Upper lobe of left lung (tissue), 6 donors: Measurements from ENCODE around the gene KLHL4. TPM values are rescaled to one million over a fixed set of nuclear protein-coding genes. Genes with fewer than 3 reads are reported as not detected.
"Not testable (repeated sequence)": the region's sequence is repeated elsewhere in the genome, so short reads cannot be mapped to it uniquely, and the experiment has no call there.

ENCODE experiments used
- ATAC-seq, 2 donors: fragments of 200-7000 bp; cut with Tn5 transposase; one replicate each; pipeline ENCODE4 v1.9.1; 2022; ENCODE audit warnings: mild to moderate bottlenecking in 2 of 2, moderate library complexity in 2 of 2; ENCODE audit not compliant: low FRiP score in 2 of 2
- DNase-seq, 2 donors: peaks; one replicate each; pipeline ENCODE4 v3.0.0-alpha.2; 2019 to 2020
- H3K27ac ChIP-seq, 4 donors: fragments of 200-600 bp; sonication (generic); one replicate each; pipeline ENCODE4 v1.5.1; 2016 to 2019
- H3K27me3 ChIP-seq, 4 donors: fragments of 200-600 bp; sonication (generic); one replicate each; pipeline ENCODE4 v1.5.1; 2017 to 2019
- H3K36me3 ChIP-seq, 4 donors: fragments of 200-600 bp; sonication (generic); one replicate each; pipeline ENCODE4 v1.5.1; 2016 to 2019
- H3K4me1 ChIP-seq, 4 donors: fragments of 200-600 bp; sonication (generic); one replicate each; pipeline ENCODE4 v1.5.1; 2018 to 2019
- H3K4me3 ChIP-seq, 4 donors: fragments of 200-600 bp; sonication (generic); one replicate each; pipeline ENCODE4 v1.5.1; 2017 to 2019; ENCODE audit warnings: mild to moderate bottlenecking in 2 of 4, moderate library complexity in 1 of 4
- H3K9me3 ChIP-seq, 4 donors: fragments of 200-600 bp; sonication (generic); one replicate each; pipeline ENCODE4 v1.5.1; 2018 to 2019
- CTCF ChIP-seq, 6 experiments: fragments of 450-650 bp in 4 of 6; fragments of 200-600 bp in 2 of 6; sonication (generic) in 2 of 6; IDR thresholded peaks; one replicate each; pipeline ENCODE4 v1.5.1; 2016 to 2019; ENCODE audit warnings: antibody characterized with exemption in 6 of 6
- EP300 ChIP-seq, 4 donors: sonication (generic); formaldehyde crosslinking; IDR thresholded peaks; one replicate each; pipeline ENCODE4 v1.5.1; 2017; ENCODE audit warnings: antibody characterized with exemption in 4 of 4, control low read depth in 2 of 4
- POLR2A ChIP-seq, 4 donors: fragments of 450-650 bp; IDR thresholded peaks; one replicate each; pipeline ENCODE4 v1.5.1; 2016 to 2017; ENCODE audit warnings: antibody characterized with exemption in 4 of 4, mild to moderate bottlenecking in 2 of 4
- POLR2AphosphoS5 ChIP-seq, 2 donors: sonication (generic); formaldehyde crosslinking; IDR thresholded peaks; one replicate each; pipeline ENCODE4 v1.5.1; 2017; ENCODE audit warnings: antibody characterized with exemption in 2 of 2
- WGBS, 2 donors: methylation state at CpG; one replicate each; pipeline ENCODE4 v1.1.5; 2017 to 2018; 5-methylcytosine and 5-hydroxymethylcytosine counted together
- total RNA-seq, 6 donors: library from RNA; depleted of rRNA in 4 of 6; stranded (reverse); fragments of >200 nt in 4 of 6; gene quantifications; one replicate each; pipeline versions ENCODE4 v1.1.0 to v1.2.1, GENCODE V29; 2016 to 2021
- donor health status: DM: no; HTN: no; CAD: no; lungs with moderate emphysema.
- donor health status: DM: no; HTN: yes; CAD: no; lungs with severe emphysema.

Gene KLHL4
- total RNA-seq, 6 donors from 2014 or later: under 0.01 to 2.4 (median 0.89) TPM; not detected in 1

- ATAC-seq (no peak), DNase-seq (no peak)
- Histone ChIP-seq H3K9me3 (no peaks in the 10 kb centered on the region), H3K27me3 (no peaks in the 10 kb centered on the region), H3K4me1 (no peaks in the 10 kb centered on the region), H3K27ac (no peak overlapping the region), H3K36me3 (no peaks in the 10 kb centered on the region), H3K4me3 (no peak overlapping the region)
- WGBS, 2 donors: 3 to 7% methylated on average over 2 of the region's 2 CpGs
- TF ChIP-seq CTCF (IDR thresholded peaks at IDR 0.05) (peak in 3 of 6 experiments; percentile 29 to 37 (median 36)), POLR2AphosphoS5 (IDR thresholded peaks at IDR 0.05) (no peak)
Observed at GRCh38 chrX:87664381-87664780, 146.8 kb downstream of the KLHL4 start.

- no peak overlapping the region for H3K4me3 ChIP-seq
- TF ChIP-seq POLR2A (IDR thresholded peaks at IDR 0.05) (no peak), EP300 (IDR thresholded peaks at IDR 0.05) (no peak), POLR2AphosphoS5 (IDR thresholded peaks at IDR 0.05) (no peak), CTCF (IDR thresholded peaks at IDR 0.05) (no peak)
- no peaks in the 10 kb centered on the region for H3K9me3 ChIP-seq
- H3K36me3 ChIP-seq: no peaks in the 10 kb centered on the region
- DNase-seq: no peak
- ATAC-seq: no peak
- WGBS, 2 donors: 69 to 75% methylated on average over 1 of the region's 1 CpG
- no peaks in the 10 kb centered on the region for H3K27me3 ChIP-seq
- no peak overlapping the region for H3K27ac ChIP-seq
- no peaks in the 10 kb centered on the region for H3K4me1 ChIP-seq
Observed at GRCh38 chrX:87679849-87680248, 162.2 kb downstream of the KLHL4 start.

GRCh38 chrX:87687703-87688102, 170.1 kb downstream of the KLHL4 start:
- Histone ChIP-seq H3K27ac (no peak overlapping the region), H3K4me1 (no peaks in the 10 kb centered on the region), H3K9me3 (no peaks in the 10 kb centered on the region), H3K27me3 (no peaks in the 10 kb centered on the region), H3K4me3 (no peak overlapping the region), H3K36me3 (no peaks in the 10 kb centered on the region)
- DNase-seq: no peak
- WGBS, 2 donors: 84 to 93% methylated on average over 1 of the region's 1 CpG
- no peak for TF ChIP-seq POLR2AphosphoS5 (IDR thresholded peaks at IDR 0.05)
- no peak for TF ChIP-seq EP300 (IDR thresholded peaks at IDR 0.05)
- no peak for TF ChIP-seq CTCF (IDR thresholded peaks at IDR 0.05)
- no peak for TF ChIP-seq POLR2A (IDR thresholded peaks at IDR 0.05)
- no peak for ATAC-seq

- not testable (repeated sequence) for ATAC-seq, H3K27ac ChIP-seq, H3K9me3 ChIP-seq, H3K36me3 ChIP-seq, H3K4me3 ChIP-seq, H3K4me1 ChIP-seq, H3K27me3 ChIP-seq, DNase-seq
- 75 to 89% methylated on average over 5 of the region's 5 CpGs for WGBS, 2 donors
Observed at GRCh38 chrX:87688113-87688748, 170.6 kb downstream of the KLHL4 start.

- WGBS, 2 donors: 90 to 95% methylated on average over 7 of the region's 7 CpGs
- not testable (repeated sequence) for H3K27ac ChIP-seq
Observed at GRCh38 chrX:87689218-87689617, 171.6 kb downstream of the KLHL4 start.

GRCh38 chrX:87693204-87693603, 175.6 kb downstream of the KLHL4 start:
- no peak for TF ChIP-seq CTCF (IDR thresholded peaks at IDR 0.05)
- no peak for TF ChIP-seq EP300 (IDR thresholded peaks at IDR 0.05)
- TF ChIP-seq POLR2AphosphoS5 (IDR thresholded peaks at IDR 0.05): no peak
- TF ChIP-seq POLR2A (IDR thresholded peaks at IDR 0.05): no peak
- Histone ChIP-seq H3K4me3 (no peak overlapping the region), H3K27ac (no peak overlapping the region), H3K9me3 (no peaks in the 10 kb centered on the region), H3K36me3 (no peaks in the 10 kb centered on the region), H3K4me1 (no peaks in the 10 kb centered on the region), H3K27me3 (no peaks in the 10 kb centered on the region)
- ATAC-seq (no peak), DNase-seq (no peak)
- WGBS, 2 donors: 78 to 80% methylated on average over 1 of the region's 1 CpG

More at GRCh38 chrX:87689218-87689617, 171.6 kb downstream of the KLHL4 start:
- not testable (repeated sequence) for H3K4me1 ChIP-seq, H3K36me3 ChIP-seq, ATAC-seq, H3K9me3 ChIP-seq, H3K4me3 ChIP-seq, DNase-seq, H3K27me3 ChIP-seq
